Activated T-cell treated with anti-CD3 and anti-CD28 coated beads, Interleukin-2, amount 50 U/mL, for 24 hours (primary cell): Measurements from ENCODE around the gene SIGLEC10.

ENCODE experiments used
- DNase-seq: peaks from one replicate; pipeline ENCODE4 v3.0.0-alpha.2; 2020
- H3K27ac Mint-ChIP-seq: 2 replicates; pipeline ENCODE4 v1.8.0; 2020; ENCODE audit warnings: mild to moderate bottlenecking, mixed read lengths
- H3K27me3 Mint-ChIP-seq: 2 replicates; pipeline ENCODE4 v1.8.0; 2020; ENCODE audit warnings: mixed read lengths
- H3K36me3 Mint-ChIP-seq: 2 replicates; pipeline ENCODE4 v1.8.0; 2020; ENCODE audit warnings: low read depth, mixed read lengths
- H3K4me1 Mint-ChIP-seq: 2 replicates; pipeline ENCODE4 v1.8.0; 2020; ENCODE audit warnings: low read depth, mixed read lengths
- H3K4me3 Mint-ChIP-seq: 2 replicates; pipeline ENCODE4 v1.8.0; 2020; ENCODE audit warnings: mild to moderate bottlenecking, moderate library complexity, mixed read lengths
- H3K9me3 Mint-ChIP-seq: 2 replicates; pipeline ENCODE4 v1.8.0; 2020; ENCODE audit warnings: mixed read lengths

The SIGLEC10 gene

GRCh38 chr19:51368366-51369282 is 48.8 kb downstream of the SIGLEC10 start, which contains the start of gene CLDND2:
CLDND2 (minus strand) TSS chr19:51369003; CDS start chr19:51368577, 426 bp downstream.
- peak within 1 kb of the TSS; percentile 97 for H3K27ac Mint-ChIP-seq
- H3K36me3 Mint-ChIP-seq: peaks cover 71% of the 10 kb centered on the region
- peaks cover 66% of the 10 kb centered on the region for H3K4me1 Mint-ChIP-seq
- no peaks in the 10 kb centered on the region for H3K27me3 Mint-ChIP-seq
- H3K9me3 Mint-ChIP-seq: no peaks in the 10 kb centered on the region
- peak; percentile 56 for DNase-seq
- peak within 1 kb of the TSS; percentile 97 for H3K4me3 Mint-ChIP-seq

GRCh38 chr19:51367565-51368365 is 49.7 kb downstream of the SIGLEC10 start:
- peak overlapping the region; percentile 97 for H3K4me3 Mint-ChIP-seq
- H3K9me3 Mint-ChIP-seq: no peaks in the 10 kb centered on the region
- peaks cover 77% of the 10 kb centered on the region for H3K36me3 Mint-ChIP-seq
- peak; percentile 100 for DNase-seq
- peaks cover 66% of the 10 kb centered on the region for H3K4me1 Mint-ChIP-seq
- H3K27ac Mint-ChIP-seq: peak overlapping the region; percentile 97
- H3K27me3 Mint-ChIP-seq: no peaks in the 10 kb centered on the region

GRCh38 chr19:51367255-51367564 is 50.2 kb downstream of the SIGLEC10 start:
- no peaks in the 10 kb centered on the region for H3K27me3 Mint-ChIP-seq
- no peaks in the 10 kb centered on the region for H3K9me3 Mint-ChIP-seq
- peaks cover 66% of the 10 kb centered on the region for H3K4me1 Mint-ChIP-seq
- no peak for DNase-seq
- peak overlapping the region; percentile 97 for H3K4me3 Mint-ChIP-seq
- H3K36me3 Mint-ChIP-seq: peaks cover 77% of the 10 kb centered on the region
- peak overlapping the region; percentile 97 for H3K27ac Mint-ChIP-seq

- DNase-seq: peak; percentile 93
- no peaks in the 10 kb centered on the region for H3K27me3 Mint-ChIP-seq
- H3K4me1 Mint-ChIP-seq: peaks cover 65% of the 10 kb centered on the region
- H3K9me3 Mint-ChIP-seq: no peaks in the 10 kb centered on the region
- H3K4me3 Mint-ChIP-seq: peak overlapping the region; percentile 97
- peaks cover 73% of the 10 kb centered on the region for H3K36me3 Mint-ChIP-seq
- peak overlapping the region; percentile 97 for H3K27ac Mint-ChIP-seq
Measured at GRCh38 chr19:51366389-51367254, 50.8 kb downstream of the SIGLEC10 start.

GRCh38 chr19:51365965-51366388 is 51.5 kb downstream of the SIGLEC10 start, which contains the start of gene ETFB:
ETFB (minus strand) TSS chr19:51366388; CDS start chr19:51366326, 62 bp downstream.
- Mint-ChIP-seq H3K36me3 (peaks cover 70% of the 10 kb centered on the region), H3K4me3 (peak within 1 kb of the TSS; percentile 97), H3K27me3 (no peaks in the 10 kb centered on the region), H3K4me1 (peaks cover 61% of the 10 kb centered on the region), H3K27ac (peak within 1 kb of the TSS; percentile 97), H3K9me3 (no peaks in the 10 kb centered on the region)
- no peak for DNase-seq

- Mint-ChIP-seq H3K4me3 (peak overlapping the region; percentile 97), H3K4me1 (peaks cover 58% of the 10 kb centered on the region), H3K27ac (peak overlapping the region; percentile 97), H3K9me3 (no peaks in the 10 kb centered on the region), H3K27me3 (no peaks in the 10 kb centered on the region), H3K36me3 (peaks cover 64% of the 10 kb centered on the region)
- DNase-seq: peak; percentile 62
Measured at GRCh38 chr19:51365211-51365964, 52.1 kb downstream of the SIGLEC10 start.

GRCh38 chr19:51364200-51365106 is 53.0 kb downstream of the SIGLEC10 start:
- Mint-ChIP-seq H3K9me3 (no peaks in the 10 kb centered on the region), H3K27me3 (no peaks in the 10 kb centered on the region), H3K36me3 (peaks cover 60% of the 10 kb centered on the region), H3K4me1 (peaks cover 56% of the 10 kb centered on the region), H3K27ac (peak overlapping the region; percentile 88), H3K4me3 (peak overlapping the region; percentile 61)
- no peak for DNase-seq

- Mint-ChIP-seq H3K27ac (no peak overlapping the region), H3K4me1 (peaks cover 57% of the 10 kb centered on the region), H3K36me3 (peaks cover 55% of the 10 kb centered on the region), H3K4me3 (no peak overlapping the region), H3K9me3 (no peaks in the 10 kb centered on the region), H3K27me3 (no peaks in the 10 kb centered on the region)
- DNase-seq: no peak
Measured at GRCh38 chr19:51361239-51361638, 56.2 kb downstream of the SIGLEC10 start.
